IMR-90 (cell line): ENCODE data around the gene SCAMP2. TPM values are rescaled to one million over a fixed set of nuclear protein-coding genes. Genes with fewer than 3 reads are reported as not detected.

Source experiments
- ATAC-seq: fragments of 200-7000 bp; cut with Tn5 transposase; 2 replicates; pipeline ENCODE4 v1.9.1; 2020; ENCODE audit warnings: low read depth, mild to moderate bottlenecking, moderate library complexity
- BruUV-seq: library from RNA; stranded (reverse); fragments of 400-500 nt; replicated peaks from 2 replicates; lab custom pipeline; 2021; lab: Mats Ljungman, UMichigan
- CTCF ChIA-PET: fragments of 300-600 bp; formaldehyde crosslinking; extraction: SDS; loops from one replicate; lab custom pipeline; 2021; ENCODE audit warnings: antibody characterized with exemption; lab: Yijun Ruan, JAX
- POLR2A ChIA-PET: fragments of 300-600 bp; sonication (Branson Sonifier 250); formaldehyde crosslinking; loops from one replicate; lab custom pipeline; 2022; ENCODE audit warnings: antibody characterized with exemption; ENCODE audit not compliant: unreplicated experiment; lab: Charles Lee
- DNase-seq: peaks from one replicate; pipeline ENCODE4 v3.0.0; 2013
- H2AFZ ChIP-seq: replicated peaks from 2 replicates; pipeline ENCODE3; 2013; ENCODE audit warnings: low read length, mild to moderate bottlenecking; ENCODE audit not compliant: poor library complexity
- H2AK5ac ChIP-seq: 2 replicates; pipeline ENCODE4 v1.6.1; 2013; ENCODE audit warnings: low read depth, low read length, inconsistent platforms
- H2AK9ac ChIP-seq: replicated peaks from 2 replicates; pipeline ENCODE3; 2013; ENCODE audit warnings: mild to moderate bottlenecking, low read depth, low read length, moderate library complexity; ENCODE audit not compliant: poor library complexity
- H2BK120ac ChIP-seq: 2 replicates; pipeline ENCODE4 v1.6.1; 2013; ENCODE audit warnings: low read depth, low read length, inconsistent platforms
- H2BK15ac ChIP-seq: 3 replicates; pipeline ENCODE4 v1.6.1; 2013; ENCODE audit warnings: low read depth, low read length, inconsistent platforms
- H2BK20ac ChIP-seq: 2 replicates; pipeline ENCODE4 v1.6.1; 2013; ENCODE audit warnings: low read depth, mild to moderate bottlenecking, inconsistent platforms, low read length, moderate library complexity
- H2BK5ac ChIP-seq: 2 replicates; pipeline ENCODE4 v1.6.1; 2013; ENCODE audit warnings: mild to moderate bottlenecking, low read depth, low read length, inconsistent platforms; ENCODE audit not compliant: poor library complexity, severe bottlenecking
- H3K14ac ChIP-seq: replicated peaks from 2 replicates; pipeline ENCODE4 v1.6.1; 2013; ENCODE audit warnings: low read depth, low read length, inconsistent platforms
- H3K18ac ChIP-seq: 2 replicates; pipeline ENCODE4 v1.6.1; 2013; ENCODE audit warnings: low read depth, low read length, control low read depth
- H3K23ac ChIP-seq: 2 replicates; pipeline ENCODE4 v1.6.1; 2013; ENCODE audit warnings: low read depth, low read length, inconsistent platforms
- H3K27ac ChIP-seq: 2 replicates; pipeline ENCODE4 v1.5.1; 2013; ENCODE audit warnings: mild to moderate bottlenecking, control low read depth, low read length; ENCODE audit not compliant: insufficient read depth
- H3K27me3 ChIP-seq: 2 replicates; pipeline ENCODE4 v1.6.1; 2013; ENCODE audit warnings: low read length; ENCODE audit not compliant: control insufficient read depth, insufficient read depth
- H3K36me3 ChIP-seq: 2 replicates; pipeline ENCODE4 v1.6.1; 2013; ENCODE audit warnings: low read length, mixed read lengths; ENCODE audit not compliant: control insufficient read depth, insufficient read depth
- H3K4ac ChIP-seq: 2 replicates; pipeline ENCODE4 v1.6.1; 2013; ENCODE audit warnings: low read depth, low read length, inconsistent platforms
- H3K4me1 ChIP-seq: 2 replicates; pipeline ENCODE4 v1.6.1; 2013; ENCODE audit warnings: low read length, mixed read lengths; ENCODE audit not compliant: control insufficient read depth, insufficient read depth
- H3K4me2 ChIP-seq: 2 replicates; pipeline ENCODE4 v1.6.1; 2013; ENCODE audit warnings: low read depth, mild to moderate bottlenecking, control low read depth, low read length, moderate library complexity
- H3K4me3 ChIP-seq: 2 replicates; pipeline ENCODE4 v1.5.1; 2013; ENCODE audit warnings: low read depth, mild to moderate bottlenecking, control low read depth, low read length, moderate library complexity; ENCODE audit not compliant: insufficient read depth
- H3K56ac ChIP-seq: 2 replicates; pipeline ENCODE4 v1.6.1; 2013; ENCODE audit warnings: low read length, inconsistent platforms; ENCODE audit not compliant: insufficient read depth; ENCODE audit errors: extremely low read depth
- H3K79me1 ChIP-seq, 2 experiments: 2 replicates each; pipeline ENCODE4 v1.6.1; 2013; ENCODE audit warnings: low read length in 2 of 2, inconsistent platforms in 1 of 2, low read depth in 1 of 2
- H3K9ac ChIP-seq: 2 replicates; pipeline ENCODE4 v1.6.1; 2013; ENCODE audit warnings: low read depth, low read length, control low read depth
- H3K9me1 ChIP-seq: 2 replicates; pipeline ENCODE4 v1.6.1; 2013; ENCODE audit warnings: low read length, inconsistent platforms; ENCODE audit not compliant: insufficient read depth
- H3K9me3 ChIP-seq: 2 replicates; pipeline ENCODE4 v1.6.1; 2013; ENCODE audit warnings: low read length; ENCODE audit not compliant: control insufficient read depth, insufficient read depth
- H4K20me1 ChIP-seq: 2 replicates; pipeline ENCODE4 v1.6.1; 2013; ENCODE audit warnings: low read length, inconsistent platforms; ENCODE audit not compliant: insufficient read depth
- H4K5ac ChIP-seq: 2 replicates; pipeline ENCODE4 v1.6.1; 2013; ENCODE audit warnings: mild to moderate bottlenecking, low read depth, low read length, control low read depth
- H4K8ac ChIP-seq, 2 experiments: 2 replicates each; pipeline ENCODE4 v1.6.1; 2013; ENCODE audit warnings: low read depth in 2 of 2, low read length in 2 of 2, control low read depth in 1 of 2, inconsistent platforms in 1 of 2
- H4K91ac ChIP-seq: 2 replicates; pipeline ENCODE4 v1.6.1; 2013; ENCODE audit warnings: low read depth, low read length, inconsistent platforms; ENCODE audit not compliant: insufficient read depth
- CEBPB ChIP-seq: IDR thresholded peaks from 2 replicates; pipeline ENCODE4 v1.6.1; 2012; ENCODE audit warnings: low read depth, low read length, improper control_type of control experiment
- MAZ ChIP-seq: IDR thresholded peaks from 2 replicates; pipeline ENCODE4 v1.6.1; 2012; ENCODE audit warnings: low read depth, mild to moderate bottlenecking, low read length, improper control_type of control experiment, moderate library complexity, borderline replicate concordance
- NFE2L2 ChIP-seq: fragments of 150-350 bp; IDR thresholded peaks from 2 replicates; pipeline ENCODE4 v1.6.1; 2016; ENCODE audit warnings: low read depth, mild to moderate bottlenecking, low read length
- WGBS, 2 experiments: methylation state at CpG; one replicate each; pipeline versions ENCODE4 v1.1.5 to v1.1.7; 2013; ENCODE audit warnings: missing lambda C conversion rate in 2 of 2; ENCODE audit not compliant: insufficient read length in 1 of 2; ENCODE audit errors: extremely low coverage in 2 of 2; 5-methylcytosine and 5-hydroxymethylcytosine counted together
- dilution Hi-C: fragments of 300-500 bp; cut with HindIII; formaldehyde crosslinking; loops from one replicate; pipeline ENCODE4 v1.14.3; 2018; ENCODE audit warnings: low sequenced_read_pairs; ENCODE audit not compliant: unreplicated experiment
- in situ Hi-C: fragments of 300-500 bp; cut with MboI; formaldehyde crosslinking; loops from 3 replicates; pipeline ENCODE4 v1.14.3; 2019; ENCODE audit warnings: low sequenced_read_pairs, inconsistent platforms, mixed read lengths
- intact Hi-C: fragments of 100-400 bp; cut with micrococcal nuclease; formaldehyde crosslinking; loops from 2 replicates; pipeline ENCODE4 v1.10.0; 2022
- polyA plus RNA-seq, 3 experiments: library from polyadenylated mRNA; depleted of rRNA; stranded (reverse); fragments of >200 nt; gene quantifications; 2 replicates each; pipeline ENCODE4 v1.2.3, GENCODE V29; 2012; ENCODE audit warnings: low replicate concordance in 1 of 3
- total RNA-seq: library from RNA; depleted of rRNA; stranded (reverse); fragments of >200 nt; gene quantifications from 2 replicates; pipeline ENCODE4 v1.2.3, GENCODE V29; 2012
- TF ChIP-seq, protein P1 (sequence below): conservative IDR thresholded peaks from 2 replicates; pipeline ENCODE4 v1.5.1; 2012; ENCODE audit warnings: mild to moderate bottlenecking, low read depth, low read length, improper control_type of control experiment

Gene SCAMP2
- total and polyA plus RNA-seq, 2 of the 4 experiments (the other 2 are of a cell fraction) = 25.8 to 111 TPM

DNA sequence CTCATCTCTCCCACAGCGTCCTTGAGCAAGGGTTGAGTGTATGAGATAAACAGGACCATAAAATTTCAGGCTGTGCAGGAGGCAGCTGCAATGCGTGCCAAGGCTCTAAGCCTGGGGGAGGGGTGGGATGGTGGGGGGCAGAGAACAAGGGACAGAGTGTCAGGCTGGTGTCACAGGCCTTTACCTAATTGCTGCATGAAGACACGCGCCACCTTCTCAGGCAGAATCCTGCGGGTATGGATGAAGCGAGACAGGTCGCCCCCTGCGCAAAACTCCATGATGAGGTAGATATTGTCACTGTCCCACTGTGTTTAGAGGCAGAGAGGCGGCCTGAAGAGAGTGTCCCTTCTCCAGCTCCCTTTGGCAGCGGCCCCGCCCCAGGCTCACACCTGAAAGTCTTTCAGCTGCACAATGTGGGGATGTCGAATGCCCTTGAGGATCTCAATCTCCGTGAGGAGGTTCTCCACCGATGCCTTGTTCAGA lies 31.2 kb downstream of the SCAMP2 start (continued):
- TF ChIP-seq NFE2L2 = no peak

DNA sequence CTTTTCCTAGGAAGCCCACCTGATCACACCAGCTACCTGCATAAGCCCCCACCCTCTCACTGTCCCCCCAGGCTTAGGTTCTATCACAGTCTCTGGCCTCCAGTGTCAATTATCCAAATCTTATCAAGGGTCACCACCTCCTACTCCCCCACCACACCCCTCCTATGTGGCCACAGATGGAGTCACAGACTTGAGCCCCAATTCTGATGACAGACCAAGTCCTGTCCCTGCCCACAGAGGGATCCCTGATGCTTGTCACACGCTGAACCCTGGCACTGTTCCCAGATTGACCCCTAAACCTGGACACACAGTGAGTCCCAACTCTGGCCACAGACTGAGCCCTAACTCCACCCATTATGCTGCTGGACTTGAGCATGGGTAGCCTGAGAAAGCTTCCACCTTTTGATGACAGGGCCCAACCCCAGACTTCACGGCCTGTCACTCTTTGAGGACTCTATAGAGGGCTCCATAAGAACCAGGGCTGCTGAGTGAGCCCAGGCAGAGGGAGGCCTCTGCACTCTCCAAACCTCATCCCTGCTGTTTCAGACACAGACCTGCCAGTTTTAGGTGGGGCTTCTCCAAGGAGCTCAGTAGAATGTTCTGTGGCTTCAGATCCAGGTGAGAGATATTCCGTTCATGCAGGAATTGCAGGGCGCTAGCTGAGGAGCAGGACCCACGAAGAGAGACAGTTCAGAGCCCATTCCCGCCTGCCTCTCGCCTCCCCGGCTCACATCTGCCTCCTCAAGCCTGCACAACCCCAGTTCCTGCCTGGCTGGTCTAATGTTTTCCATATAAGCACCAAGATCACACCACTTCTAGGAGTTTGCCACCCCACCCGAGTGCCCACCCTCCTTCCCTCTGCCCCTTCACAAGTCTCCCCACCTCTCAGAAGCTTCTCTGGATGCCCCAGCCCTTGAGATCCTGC lies 32.1 kb downstream of the SCAMP2 start:
- peaks cover 4% of the 10 kb centered on the region; the same call in 1 of the 2 replicates for H3K4me1 ChIP-seq
- no peak overlapping the region for H2BK120ac ChIP-seq
- H2BK5ac ChIP-seq = no peak overlapping the region
- H3K27ac ChIP-seq = no peak overlapping the region
- H3K14ac ChIP-seq = no peak overlapping the region
- dilution Hi-C loops (no loop called here), intact Hi-C loops (loop anchor here (5.0 kb wide), 2 partner anchors 51 to 66 kb away; partner anchors contain the start of genes FAM219B and MPI), in situ Hi-C loops (no loop called here)
- peaks cover 0 to 17% of the 10 kb centered on the region in 2 experiments; a peak in 1 of 4 replicates for H3K79me1 ChIP-seq
- ChIA-PET CTCF (no interaction called here), POLR2A (interaction anchor here (0.5 kb wide), 1 partner anchor 45 kb away, joined by 8 read pairs; no protein-coding TSS in a partner anchor)
- H4K91ac ChIP-seq = no peak overlapping the region
- H3K9ac ChIP-seq = no peak overlapping the region
- H3K9me3 ChIP-seq = no peaks in the 10 kb centered on the region
- H2BK15ac ChIP-seq = no peak overlapping the region
- no peak overlapping the region for H2AK5ac ChIP-seq
- no peak overlapping the region for H2BK20ac ChIP-seq
- no peak overlapping the region for H3K56ac ChIP-seq
- no peaks in the 10 kb centered on the region for H4K20me1 ChIP-seq
- H2AK9ac ChIP-seq = no peak overlapping the region
- no peak overlapping the region for H3K23ac ChIP-seq
- no peak overlapping the region for H3K4me2 ChIP-seq
- H4K8ac ChIP-seq = no peak overlapping the region
- H3K4ac ChIP-seq = no peak overlapping the region
- 0 out of 2 replicates have a peak, but pooled peaks cover 3% of the 10 kb centered on the region for H3K9me1 ChIP-seq
- H2AFZ ChIP-seq = no peak overlapping the region
- DNase-seq (no peak), ATAC-seq (no peak)
- no peak overlapping the region for H3K4me3 ChIP-seq
- no peak overlapping the region for H3K18ac ChIP-seq
- H3K36me3 ChIP-seq = peaks cover 14% of the 10 kb centered on the region
- WGBS, 2 experiments = 98% methylated on average over 6 of the region's 9 CpGs; no CpG with 5 or more reads in 1 of the 2 experiments
- TF ChIP-seq CEBPB (no peak), MAZ (no peak)
- TF ChIP-seq, protein P1, sequence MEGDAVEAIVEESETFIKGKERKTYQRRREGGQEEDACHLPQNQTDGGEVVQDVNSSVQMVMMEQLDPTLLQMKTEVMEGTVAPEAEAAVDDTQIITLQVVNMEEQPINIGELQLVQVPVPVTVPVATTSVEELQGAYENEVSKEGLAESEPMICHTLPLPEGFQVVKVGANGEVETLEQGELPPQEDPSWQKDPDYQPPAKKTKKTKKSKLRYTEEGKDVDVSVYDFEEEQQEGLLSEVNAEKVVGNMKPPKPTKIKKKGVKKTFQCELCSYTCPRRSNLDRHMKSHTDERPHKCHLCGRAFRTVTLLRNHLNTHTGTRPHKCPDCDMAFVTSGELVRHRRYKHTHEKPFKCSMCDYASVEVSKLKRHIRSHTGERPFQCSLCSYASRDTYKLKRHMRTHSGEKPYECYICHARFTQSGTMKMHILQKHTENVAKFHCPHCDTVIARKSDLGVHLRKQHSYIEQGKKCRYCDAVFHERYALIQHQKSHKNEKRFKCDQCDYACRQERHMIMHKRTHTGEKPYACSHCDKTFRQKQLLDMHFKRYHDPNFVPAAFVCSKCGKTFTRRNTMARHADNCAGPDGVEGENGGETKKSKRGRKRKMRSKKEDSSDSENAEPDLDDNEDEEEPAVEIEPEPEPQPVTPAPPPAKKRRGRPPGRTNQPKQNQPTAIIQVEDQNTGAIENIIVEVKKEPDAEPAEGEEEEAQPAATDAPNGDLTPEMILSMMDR = no peak
- H3K27me3 ChIP-seq = no peaks in the 10 kb centered on the region
- BruUV-seq = no TSS peak
- no peak overlapping the region for H4K5ac ChIP-seq
